H1 (cell line): ENCODE results near the gene ZBTB7B. TPM values are rescaled to one million over a fixed set of nuclear protein-coding genes. Genes with fewer than 3 reads are reported as not detected.

Experiments
- CTCF ChIA-PET: fragments of 300-600 bp; sonication (Branson Sonifier 250); formaldehyde crosslinking; loops from one replicate; lab custom pipeline; 2021; ENCODE audit not compliant: partially characterized antibody; lab: Charles Lee
- POLR2A ChIA-PET: fragments of 300-600 bp; sonication (Branson Sonifier 250); formaldehyde crosslinking; loops from one replicate; lab custom pipeline; 2021; ENCODE audit warnings: inconsistent platforms; ENCODE audit not compliant: partially characterized antibody; lab: Charles Lee
- DNase-seq, 2 experiments: peaks; one replicate each; pipeline versions ENCODE4 v3.0.0 to v3.0.0-alpha.2; 2010 to 2022; ENCODE audit warnings: low spot score in 2 of 2, low read depth in 1 of 2, mixed read lengths in 1 of 2
- FAIRE-seq: peaks from 2 replicates; lab custom pipeline; 2011; peaks lifted over from hg19 to GRCh38; lab: Jason Lieb, UNC
- H2AFZ ChIP-seq: 2 replicates; pipeline ENCODE4 v1.8.1; 2012; ENCODE audit warnings: low read length, inconsistent platforms
- H2AK5ac ChIP-seq: 2 replicates; pipeline ENCODE4 v1.6.1; 2013; ENCODE audit warnings: low read depth, low read length
- H2BK120ac ChIP-seq: replicated peaks from 2 replicates; pipeline ENCODE3; 2013; ENCODE audit warnings: low read depth, low read length, inconsistent platforms
- H2BK12ac ChIP-seq: 2 replicates; pipeline ENCODE4 v1.6.1; 2013; ENCODE audit warnings: low read depth, low read length
- H2BK15ac ChIP-seq: 2 replicates; pipeline ENCODE4 v1.6.1; 2013; ENCODE audit warnings: low read length
- H2BK20ac ChIP-seq: 2 replicates; pipeline ENCODE4 v1.6.1; 2013; ENCODE audit warnings: low read length
- H2BK5ac ChIP-seq: 2 replicates; pipeline ENCODE4 v1.6.1; 2013; ENCODE audit warnings: low read depth, low read length
- H3K14ac ChIP-seq: 2 replicates; pipeline ENCODE4 v1.6.1; 2013; ENCODE audit warnings: inconsistent platforms; ENCODE audit not compliant: insufficient read length
- H3K18ac ChIP-seq: 2 replicates; pipeline ENCODE4 v1.6.1; 2013; ENCODE audit warnings: low read length; ENCODE audit errors: extremely low read depth
- H3K23ac ChIP-seq: 2 replicates; pipeline ENCODE4 v1.6.1; 2013; ENCODE audit warnings: inconsistent platforms; ENCODE audit not compliant: insufficient read length
- H3K23me2 ChIP-seq: 2 replicates; pipeline ENCODE4 v1.6.1; 2013; ENCODE audit warnings: low read depth, low read length
- H3K27ac ChIP-seq: 2 replicates; pipeline ENCODE4 v1.6.1; 2011; ENCODE audit warnings: low read depth, low read length, inconsistent platforms
- H3K27me3 ChIP-seq, 4 experiments: replicated peaks in 1 of 4; 1 replicate in 1 of 4; 2 replicates in 3 of 4; pipeline versions ENCODE4 v1.6.1 to v1.8.1; 2011 to 2013; ENCODE audit warnings: low read length in 3 of 4, mild to moderate bottlenecking in 3 of 4, inconsistent platforms in 2 of 4, mixed read lengths in 2 of 4, moderate library complexity in 1 of 4; ENCODE audit not compliant: control insufficient read depth in 3 of 4, insufficient read depth in 3 of 4; ENCODE audit errors: extremely low read depth in 1 of 4
- H3K36me3 ChIP-seq, 4 experiments: 2 replicates each; pipeline versions ENCODE4 v1.6.1 to v1.8.1; 2011 to 2013; ENCODE audit warnings: mild to moderate bottlenecking in 4 of 4, low read length in 3 of 4, moderate library complexity in 2 of 4, control low read depth in 1 of 4, inconsistent platforms in 1 of 4; ENCODE audit not compliant: insufficient read depth in 4 of 4, control insufficient read depth in 2 of 4
- H3K4ac ChIP-seq: replicated peaks from 2 replicates; pipeline ENCODE3; 2013; ENCODE audit warnings: low read length, low read depth, mixed read lengths, inconsistent platforms; ENCODE audit not compliant: insufficient read length
- H3K4me1 ChIP-seq, 4 experiments: replicated peaks in 1 of 4; 1 replicate in 1 of 4; 2 replicates in 3 of 4; pipeline versions ENCODE4 v1.6.1 to v1.8.1; 2011 to 2013; ENCODE audit warnings: low read length in 3 of 4, inconsistent platforms in 2 of 4, mixed read lengths in 1 of 4; ENCODE audit not compliant: insufficient read depth in 4 of 4, control insufficient read depth in 3 of 4
- H3K4me2 ChIP-seq, 2 experiments: 2 replicates each; pipeline versions ENCODE4 v1.6.1 to v1.8.1; 2011 to 2013; ENCODE audit warnings: low read depth in 2 of 2, low read length in 2 of 2, control low read depth in 1 of 2, inconsistent platforms in 1 of 2, mild to moderate bottlenecking in 1 of 2; ENCODE audit not compliant: insufficient read depth in 1 of 2
- H3K4me3 ChIP-seq, 4 experiments: fragments of 200-600, 300-600 bp in 1 of 4; sonication (generic), shearing (Covaris generic), sonication (Bioruptor Twin) in 1 of 4; 2 replicates each; pipeline versions ENCODE4 v1.5.1 to v1.8.1; 2011 to 2016; ENCODE audit warnings: low read length in 4 of 4, low read depth in 3 of 4, control low read depth in 2 of 4, inconsistent platforms in 2 of 4, mild to moderate bottlenecking in 2 of 4, mixed read lengths in 1 of 4, moderate library complexity in 1 of 4; ENCODE audit not compliant: insufficient read depth in 2 of 4; ENCODE audit errors: extremely low read depth in 1 of 4
- H3K56ac ChIP-seq: replicated peaks from 2 replicates; pipeline ENCODE3; 2013; ENCODE audit warnings: low read depth, mild to moderate bottlenecking, mixed read lengths, low read length, inconsistent platforms; ENCODE audit not compliant: insufficient read length
- H3K79me1 ChIP-seq: 2 replicates; pipeline ENCODE4 v1.6.1; 2013; ENCODE audit warnings: low read depth, low read length, control low read depth
- H3K79me2 ChIP-seq, 2 experiments: 2 replicates each; pipeline versions ENCODE4 v1.6.1 to v1.8.1; 2012 to 2013; ENCODE audit warnings: low read length in 2 of 2, mild to moderate bottlenecking in 2 of 2, inconsistent platforms in 1 of 2; ENCODE audit not compliant: insufficient read depth in 2 of 2, control insufficient read depth in 1 of 2
- H3K9ac ChIP-seq, 4 experiments: replicated peaks in 1 of 4; 1 replicate in 1 of 4; 2 replicates in 3 of 4; pipeline versions ENCODE4 v1.6.1 to v1.8.1; 2011 to 2013; ENCODE audit warnings: low read depth in 3 of 4, low read length in 3 of 4, control low read depth in 2 of 4, mild to moderate bottlenecking in 2 of 4, moderate library complexity in 2 of 4, inconsistent platforms in 1 of 4; ENCODE audit errors: extremely low read depth in 1 of 4
- H3K9me3 ChIP-seq, 2 experiments: 2 replicates each; pipeline versions ENCODE4 v1.6.1 to v1.8.1; 2012 to 2013; ENCODE audit warnings: mild to moderate bottlenecking in 2 of 2, moderate library complexity in 2 of 2, control low read depth in 1 of 2, inconsistent platforms in 1 of 2, low read depth in 1 of 2, low read length in 1 of 2, mixed read lengths in 1 of 2; ENCODE audit not compliant: insufficient read depth in 2 of 2
- H4K20me1 ChIP-seq, 2 experiments: replicated peaks in 1 of 2; 2 replicates each; pipeline versions ENCODE3 to v1.8.1; 2011 to 2013; ENCODE audit warnings: inconsistent platforms in 2 of 2, low read length in 2 of 2, mild to moderate bottlenecking in 1 of 2; ENCODE audit not compliant: insufficient read depth in 2 of 2, control insufficient read depth in 1 of 2
- H4K5ac ChIP-seq: 2 replicates; pipeline ENCODE4 v1.6.1; 2013; ENCODE audit warnings: low read length, low read depth, mixed read lengths, inconsistent platforms; ENCODE audit not compliant: insufficient read length
- H4K8ac ChIP-seq: 2 replicates; pipeline ENCODE4 v1.8.0; 2013; ENCODE audit warnings: mild to moderate bottlenecking, moderate library complexity, low read length, inconsistent platforms; ENCODE audit not compliant: insufficient read depth; ENCODE audit errors: extremely low read depth
- H4K91ac ChIP-seq: replicated peaks from 2 replicates; pipeline ENCODE3; 2013; ENCODE audit warnings: low read length, mixed read lengths, inconsistent platforms; ENCODE audit not compliant: insufficient read length
- POLR2A ChIP-seq, 2 experiments: IDR thresholded peaks; 1 replicate in 1 of 2; 2 replicates in 1 of 2; pipeline ENCODE4 v1.6.1; 2011; ENCODE audit warnings: low read depth in 2 of 2, low read length in 2 of 2, mild to moderate bottlenecking in 2 of 2; ENCODE audit errors: control extremely low read depth in 1 of 2
- TAF7 ChIP-seq: optimal IDR thresholded peaks from 2 replicates; pipeline ENCODE3; 2011; ENCODE audit warnings: low read depth, mild to moderate bottlenecking, inconsistent platforms, low read length, moderate library complexity, borderline replicate concordance
- WGBS, 2 experiments: shearing (Covaris generic) in 1 of 2; methylation state at CpG; one replicate each; pipeline versions ENCODE4 v1.1.6 to v1.1.7; 2013 to 2015; ENCODE audit warnings: low lambda C conversion rate in 2 of 2, mixed read lengths in 2 of 2, inconsistent platforms in 1 of 2, low coverage in 1 of 2, missing lambda C conversion rate in 1 of 2; ENCODE audit not compliant: insufficient replicate concordance in 2 of 2, insufficient coverage in 1 of 2, insufficient read length in 1 of 2; ENCODE audit errors: extremely low coverage in 1 of 2, missing lambda C conversion rate in 1 of 2; 5-methylcytosine and 5-hydroxymethylcytosine counted together
- polyA plus RNA-seq, 7 experiments: library from polyadenylated mRNA; depleted of rRNA in 3 of 7; stranded (reverse) in 5 of 7; unstranded in 2 of 7; fragments of >200 nt in 5 of 7; fragments of 200-250 nt in 2 of 7; gene quantifications; 1 replicate in 5 of 7; 2 replicates in 1 of 7; 4 replicates in 1 of 7; pipeline versions ENCODE4 v1.2.1 to v1.2.3, GENCODE V29; 2011 to 2013; ENCODE audit warnings: missing spikeins in 2 of 7, mixed read lengths in 2 of 7
- total RNA-seq: library from RNA; stranded (reverse); fragmentation: NEBNext Ultra II Directional; extraction: Animal tissue kit (Norgen Biotek cat#: 25700); gene quantifications from 2 replicates; pipeline ENCODE4 v1.2.1, GENCODE V29; 2021

Gene ZBTB7B
- total and polyA plus RNA-seq, 2 of the 8 experiments (the other 6 are each of a cell fraction or from before 2014, with no cell fraction given), result 24.5 to 36.9 TPM

GRCh38 chr1:155033524-155033923 lies 30.9 kb downstream of the ZBTB7B start, which contains the start of the genes DCST1 and DCST2:
Gene DCST1, plus strand, starts transcription at chr1:155033824. Its CDS starts 213 bp downstream, at chr1:155034037.
Gene DCST2, minus strand, starts transcription at chr1:155033781. Its CDS starts 80 bp downstream, at chr1:155033701.
- Histone ChIP-seq H3K36me3 (no peaks in the 10 kb centered on the region), H3K4me1 (no peaks in the 10 kb centered on the region; a peak in 1 of 7 replicates), H3K4me3 (no peak within 1 kb of the TSS), H4K20me1 (no peaks in the 10 kb centered on the region), H3K56ac (no peak within 1 kb of the TSS), H2BK120ac (no peak within 1 kb of the TSS), H2BK20ac (no peak within 1 kb of the TSS), H3K14ac (no peak within 1 kb of the TSS), H3K18ac (no peak within 1 kb of the TSS), H3K9ac (no peak within 1 kb of the TSS), H2AK5ac (no peak within 1 kb of the TSS), H3K27me3 (peaks cover 0 to 2% (median 0%) of the 10 kb centered on the region in 4 experiments; a peak in 2 of 7 replicates), H3K27ac (no peak within 1 kb of the TSS), H3K79me2 (no peaks in the 10 kb centered on the region), H4K5ac (no peak within 1 kb of the TSS), H4K91ac (no peak within 1 kb of the TSS), H3K4me2 (no peak within 1 kb of the TSS), H3K23ac (no peak within 1 kb of the TSS), H3K79me1 (no peaks in the 10 kb centered on the region), H3K4ac (no peak within 1 kb of the TSS), H2BK12ac (no peak within 1 kb of the TSS), H2BK5ac (no peak within 1 kb of the TSS), H3K23me2 (no peaks in the 10 kb centered on the region), H3K9me3 (no peaks in the 10 kb centered on the region), H4K8ac (peak within 1 kb of the TSS; percentile 35), H2BK15ac (no peak within 1 kb of the TSS)
- DNase-seq (no peak), FAIRE-seq (no peak)
- ChIA-PET POLR2A (interaction anchor here (0.7 to 8.8 kb wide), 4 partner anchors 9 to 97 kb away, joined by 3 to 60 read pairs (median 5); partner anchors contain the start of gene PMVK), CTCF (interaction anchor here (0.9 to 9.5 kb wide), 6 partner anchors 11 to 27 kb away, joined by 3 to 76 read pairs (median 14); partner anchors contain the start of gene ADAM15)
- WGBS, 2 experiments, result 93% methylated on average over 9 of the region's 9 CpGs; no CpG with 5 or more reads in 1 of the 2 experiments
- TF ChIP-seq POLR2A (IDR thresholded peaks at IDR 0.05; ENCODE audit: control extremely low read depth in 1 of 2, low read depth in 2 of 2, low read length in 2 of 2), result no peak
- no peak for TF ChIP-seq TAF7
- TF ChIP-seq, all 59 proteins: peak for 0
- no peak within 1 kb of the TSS for H2AFZ ChIP-seq
